Muscle of back (tissue), 11 donors: ENCODE results near the gene GFAP. TPM values are rescaled to one million over a fixed set of nuclear protein-coding genes. Genes with fewer than 3 reads are reported as not detected.

Experiments
- DNase-seq, 3 donors: peaks; one replicate each; pipeline versions ENCODE4 v3.0.0 to v3.0.0-alpha.2; 2013
- polyA plus RNA-seq, 10 donors: library from polyadenylated mRNA; unstranded; fragments of 120-200 nt; gene quantifications; one replicate each; pipeline ENCODE4 v1.2.1, GENCODE V29; 2013; ENCODE audit not compliant: insufficient read length in 10 of 10

GFAP gene
- polyA plus RNA-seq, 10 donors = 0.27 to 1.1 (median 0.38) TPM; not detected in 1

DNA sequence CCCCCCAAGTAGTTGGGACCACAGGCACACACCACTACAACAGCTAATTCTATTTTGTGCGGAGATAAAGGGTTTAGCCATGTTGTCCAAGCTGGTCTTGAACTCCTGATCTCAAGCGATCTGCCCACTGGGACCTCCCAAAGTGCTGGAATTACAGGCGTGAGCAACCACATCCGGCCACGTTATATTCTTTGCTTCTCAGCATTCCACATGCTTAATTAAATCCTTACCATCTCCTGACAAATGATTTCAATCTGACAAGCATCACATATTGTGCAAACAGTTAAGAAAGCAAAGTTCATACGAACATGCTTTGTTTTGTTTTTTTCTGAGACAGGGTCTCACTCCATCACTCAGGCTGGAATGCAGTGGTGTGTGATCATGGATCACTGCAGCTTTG lies 49.4 kb downstream of the GFAP start:
- DNase-seq = peak in 1 of 3 donors; percentile 55

DNA sequence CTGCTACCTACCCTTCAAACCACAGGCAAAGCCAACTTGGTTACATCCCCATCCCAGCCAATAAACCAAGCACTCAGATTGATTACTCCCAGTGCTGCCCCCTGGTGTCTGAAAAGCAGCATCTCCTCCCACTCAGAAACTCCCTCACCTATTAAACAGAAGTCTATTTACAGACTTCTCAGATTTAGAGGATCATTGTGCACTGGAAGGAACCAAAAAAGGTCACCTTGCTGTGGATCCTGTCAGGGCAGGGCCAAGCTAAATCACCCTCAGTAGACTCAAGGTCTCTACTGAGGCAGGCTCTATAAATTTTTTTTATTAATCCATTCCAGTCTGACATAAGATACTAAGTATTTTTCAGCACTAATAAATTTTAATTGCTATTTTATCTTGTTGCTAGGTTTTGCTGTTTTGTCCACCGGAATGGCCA lies 50.1 kb downstream of the GFAP start:
- peak; percentile 75 to 83 (median 81) for DNase-seq

DNA sequence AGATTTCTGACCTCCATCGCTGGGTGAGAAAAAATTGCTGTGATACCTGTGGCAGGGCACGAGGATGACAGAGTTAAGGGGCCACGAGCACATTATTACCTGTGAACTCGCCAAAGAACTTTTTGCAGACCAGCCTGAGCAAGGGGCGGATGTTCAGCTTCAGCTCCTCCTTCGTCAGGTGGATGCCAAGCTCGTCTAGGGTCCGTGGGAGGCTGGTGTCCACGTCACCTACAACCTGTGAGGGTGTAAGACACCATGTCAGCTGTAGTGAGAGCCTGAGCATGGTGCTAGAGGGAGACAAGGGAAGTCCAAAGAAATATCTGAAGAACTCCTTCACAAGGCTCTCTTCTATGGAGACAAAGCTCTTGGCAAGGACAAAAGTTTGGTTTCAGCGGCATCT lies 50.5 kb downstream of the GFAP start:
- no peak for DNase-seq

DNA sequence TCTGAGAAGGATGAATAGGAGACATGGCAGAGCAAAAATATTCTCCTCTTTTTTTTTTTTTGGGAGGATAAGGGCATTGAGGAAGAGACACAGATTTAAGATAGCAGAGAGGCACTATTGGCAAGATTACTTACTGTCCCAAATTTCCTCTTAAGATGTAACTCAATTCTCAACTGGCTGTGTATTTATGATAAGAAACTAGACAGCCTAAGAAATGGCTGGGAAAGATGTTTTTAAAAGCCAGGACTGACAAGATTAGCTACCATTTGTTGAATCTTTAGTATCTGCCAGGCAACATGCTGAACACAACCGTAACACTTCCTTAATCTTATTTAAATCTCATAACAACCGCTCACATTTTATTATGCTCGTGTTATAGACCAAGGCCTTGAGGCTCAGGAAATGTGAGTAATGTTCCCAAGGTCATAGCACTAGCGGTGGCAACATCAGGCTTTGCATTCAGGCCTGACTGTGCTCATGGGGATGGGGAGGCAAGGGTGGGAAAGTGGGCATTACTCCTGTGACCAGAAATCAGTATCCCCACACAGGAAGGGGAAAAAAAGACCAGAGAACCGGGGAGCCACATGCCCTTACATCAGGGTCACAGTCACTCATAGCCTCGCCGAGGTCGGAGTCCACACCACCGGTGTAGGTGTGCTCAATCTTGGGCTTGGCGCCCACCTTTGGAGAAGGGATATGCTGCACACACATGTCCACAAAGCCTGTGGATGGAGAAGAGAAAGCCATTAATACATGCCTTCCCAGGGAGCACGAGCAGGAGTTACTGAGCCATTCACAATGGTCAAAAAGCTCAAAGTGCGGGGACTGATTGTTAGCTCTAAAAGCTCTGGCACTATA lies 52.0 kb downstream of the GFAP start:
- DNase-seq = no peak

DNA sequence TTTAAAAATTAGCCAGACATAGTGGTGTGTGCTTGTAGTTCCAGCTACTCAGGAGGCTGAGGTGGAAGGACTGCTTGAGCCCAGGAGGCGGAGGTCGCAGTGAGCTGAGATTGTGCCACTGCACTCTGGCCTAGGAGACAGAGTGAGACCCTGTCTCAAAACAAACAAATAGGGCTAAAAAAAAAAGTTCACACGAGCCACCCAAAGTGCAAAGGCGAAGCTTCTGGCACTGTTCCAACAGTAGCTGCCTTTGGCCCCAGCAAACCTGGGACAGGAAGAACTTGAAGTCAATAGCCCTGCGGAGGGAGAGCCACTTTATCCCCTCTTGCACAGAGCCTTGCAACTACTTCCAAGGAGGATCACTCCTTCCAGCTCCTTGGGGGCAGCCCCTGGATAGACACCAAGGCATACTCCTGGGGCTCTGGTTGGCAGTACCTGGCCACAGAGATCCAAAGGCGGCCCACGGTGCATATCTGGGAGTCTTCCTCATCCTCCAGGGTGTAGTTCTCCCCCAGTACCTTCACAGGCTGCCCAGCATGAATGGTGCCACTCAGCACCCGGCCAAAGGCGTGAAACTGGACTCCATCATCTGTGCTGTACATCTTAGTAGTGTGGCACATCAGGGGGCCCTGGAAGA lies 52.9 kb downstream of the GFAP start:
- DNase-seq = no peak

GRCh38 chr17:44859701-44860100 lies 55.6 kb downstream of the GFAP start:
- DNase-seq = no peak

- no peak for DNase-seq
Observed at GRCh38 chr17:44854192-44854591, 61.1 kb downstream of the GFAP start.

Other genes with a start within 250 kb of the GFAP start
- gene CCDC43, start 225.7 kb downstream of the GFAP start, polyA plus RNA-seq = 10 to 100 TPM; 24.0 to 35.9 (median 31.0) TPM
- 1 to 10 TPM; 4.4 to 9.2 (median 7.4) TPM for gene DBF4B, start 206.8 kb downstream of the GFAP start, polyA plus RNA-seq
- gene ADAM11, start 156.5 kb downstream of the GFAP start, polyA plus RNA-seq = 1 to 10 TPM; 1.4 to 3.6 (median 1.7) TPM
- gene GJC1, start 85.2 kb downstream of the GFAP start, polyA plus RNA-seq = 10 to 100 TPM; 17.9 to 36.6 (median 22.9) TPM
- gene HIGD1B, start 67.6 kb downstream of the GFAP start, polyA plus RNA-seq = 1 to 10 TPM; 2.8 to 6.8 (median 4.5) TPM
- gene EFTUD2, start 16.1 kb downstream of the GFAP start, polyA plus RNA-seq = 10 to 100 TPM; 53.8 to 77.5 (median 64.4) TPM
- gene KIF18B, start 32.3 kb upstream of the GFAP start, polyA plus RNA-seq = 10 to 100 TPM in 2 of 10 donors, 1 to 10 TPM in 8; 5.2 to 12.1 (median 7.3) TPM
- gene C1QL1, start 52.8 kb upstream of the GFAP start, polyA plus RNA-seq = 1 to 10 TPM in 8 of 10 donors, under 1 TPM in 2; 0.74 to 6.4 (median 2.1) TPM
- gene DCAKD, start 136.1 kb upstream of the GFAP start, polyA plus RNA-seq = 10 to 100 TPM; 25.3 to 33.8 (median 27.1) TPM
- gene NMT1, start 145.8 kb upstream of the GFAP start, polyA plus RNA-seq = 10 to 100 TPM; 31.8 to 49.7 (median 38.3) TPM
- gene PLCD3, start 217.0 kb upstream of the GFAP start, polyA plus RNA-seq = 10 to 100 TPM; 20.3 to 38.5 (median 32.2) TPM
- 1 to 10 TPM; 3.9 to 7.0 (median 5.3) TPM for gene ACBD4, start 220.2 kb upstream of the GFAP start, polyA plus RNA-seq
- 10 to 100 TPM; 16.6 to 26.6 (median 21.5) TPM for gene HEXIM1, start 233.0 kb upstream of the GFAP start, polyA plus RNA-seq
- gene HEXIM2, start 246.4 kb upstream of the GFAP start, polyA plus RNA-seq = 1 to 10 TPM; 4.9 to 9.4 (median 7.3) TPM